GM12875 (cell line): Measurements from ENCODE around the gene GPNMB.

ENCODE experiments used
- H3K4me3 ChIP-seq: one replicate; pipeline ENCODE4 v1.5.1; 2011; ENCODE audit warnings: low read depth, low read length, control low read depth
- CTCF ChIP-seq: IDR thresholded peaks from 2 replicates; pipeline ENCODE4 v1.5.1; 2011; ENCODE audit warnings: low read depth, mild to moderate bottlenecking, control low read depth, inconsistent platforms, low read length, moderate library complexity, borderline replicate concordance; ENCODE audit not compliant: insufficient read depth

Gene GPNMB

GRCh38 chr7:23268746-23269145 is 22.2 kb downstream of the GPNMB start:
- no peak overlapping the region for H3K4me3 ChIP-seq
- TF ChIP-seq CTCF, result no peak

- TF ChIP-seq CTCF, result no peak
- no peak overlapping the region for H3K4me3 ChIP-seq
Observed at GRCh38 chr7:23272275-23272674, 25.7 kb downstream of the GPNMB start.

- H3K4me3 ChIP-seq, result no peak overlapping the region
- TF ChIP-seq CTCF, result peak; percentile 94
Observed at GRCh38 chr7:23273141-23273599, 26.6 kb downstream of the GPNMB start.

GRCh38 chr7:23275912-23276311 is 29.3 kb downstream of the GPNMB start:
- H3K4me3 ChIP-seq, result no peak overlapping the region
- TF ChIP-seq CTCF, result no peak

- H3K4me3 ChIP-seq, result no peak overlapping the region
- TF ChIP-seq CTCF, result peak; percentile 50; the same call in 1 of the 2 replicates
Observed at GRCh38 chr7:23276376-23276775, 29.8 kb downstream of the GPNMB start.

- no peak overlapping the region for H3K4me3 ChIP-seq
- TF ChIP-seq CTCF, result no peak
Observed at GRCh38 chr7:23276947-23277346, 30.4 kb downstream of the GPNMB start.

GRCh38 chr7:23277359-23277989 is 30.9 kb downstream of the GPNMB start:
- peak; percentile 83 for TF ChIP-seq CTCF
- no peak overlapping the region for H3K4me3 ChIP-seq
